Measurements from ENCODE around the gene PNCK.

GRCh38 chrX:153638436-153639176, 35.0 kb downstream of the PNCK start:
- TF ChIP-seq CTCF (conservative IDR thresholded peaks at IDR 0.05 in 1 of 2, IDR thresholded peaks at IDR 0.05 in 1 of 2; ENCODE audit: low read depth in 1 of 2, low read length in 2 of 2) (no peak), EZH2 (IDR thresholded peaks at IDR 0.05; ENCODE audit: low read length, missing control alignments) (no peak)
